ENCODE measurements around the gene BOLA2B. TPM values are rescaled to one million over a fixed set of nuclear protein-coding genes. Genes with fewer than 3 reads are reported as not detected.
"Not testable (repeated sequence)": the region's sequence is repeated elsewhere in the genome, so short reads cannot be mapped to it uniquely, and the experiment has no call there.

Gene BOLA2B
- 24.3 TPM for polyA plus RNA-seq (ENCODE audit: insufficient read length)

- DNase-seq = not testable (repeated sequence)
Observed at GRCh38 chr16:30193615-30194014, at the start of gene BOLA2B, which contains the start of gene SLX1A. BOLA2B (minus strand) TSS chr16:30193666; CDS start chr16:30193595, 71 bp downstream. SLX1A (plus strand) TSS chr16:30193875; CDS start chr16:30194085, 210 bp downstream.

GRCh38 chr16:30217082-30217481 lies 23.6 kb upstream of the BOLA2B start:
- DNase-seq = not testable (repeated sequence)

GRCh38 chr16:30211414-30211813 lies 17.9 kb upstream of the BOLA2B start:
- DNase-seq = not testable (repeated sequence)

- not testable (repeated sequence) for DNase-seq
Observed at GRCh38 chr16:30209032-30209431, 15.6 kb upstream of the BOLA2B start.

GRCh38 chr16:30207063-30207704 lies 13.7 kb upstream of the BOLA2B start:
- DNase-seq = not testable (repeated sequence)

GRCh38 chr16:30206252-30206651 lies 12.8 kb upstream of the BOLA2B start:
- not testable (repeated sequence) for DNase-seq

- DNase-seq = not testable (repeated sequence)
Observed at GRCh38 chr16:30205541-30206236, 12.2 kb upstream of the BOLA2B start.

- DNase-seq = not testable (repeated sequence)
Observed at GRCh38 chr16:30199608-30200343, 6.3 kb upstream of the BOLA2B start.

GRCh38 chr16:30199049-30199448 lies 5.6 kb upstream of the BOLA2B start, which contains the start of gene SULT1A3:
SULT1A3 (plus strand) TSS chr16:30199255; CDS start chr16:30200729, 1,474 bp downstream.
- not testable (repeated sequence) for DNase-seq

- not testable (repeated sequence) for DNase-seq
Observed at GRCh38 chr16:30197001-30197400, 3.5 kb upstream of the BOLA2B start.

GRCh38 chr16:30194172-30194925 lies 883 bp upstream of the BOLA2B start:
- not testable (repeated sequence) for DNase-seq

GRCh38 chr16:30193098-30193497 lies 368 bp downstream of the BOLA2B start:
- not testable (repeated sequence) for DNase-seq

- DNase-seq = not testable (repeated sequence)
Observed at GRCh38 chr16:30191158-30191557, 2.3 kb downstream of the BOLA2B start.

- DNase-seq = no peak
Observed at GRCh38 chr16:30187971-30188561, 5.4 kb downstream of the BOLA2B start.

- no peak for DNase-seq
Observed at GRCh38 chr16:30187556-30187865, 6.0 kb downstream of the BOLA2B start.

GRCh38 chr16:30186782-30187555 lies 6.5 kb downstream of the BOLA2B start:
- DNase-seq = no peak

GRCh38 chr16:30186444-30186781 lies 7.1 kb downstream of the BOLA2B start:
- no peak for DNase-seq

- DNase-seq = no peak
Observed at GRCh38 chr16:30185683-30186421, 7.6 kb downstream of the BOLA2B start.

GRCh38 chr16:30184891-30185682 lies 8.4 kb downstream of the BOLA2B start:
- DNase-seq = no peak

All from hindlimb muscle (tissue), 1 donor.